ENCODE results near the gene CMC1. TPM values are rescaled to one million over a fixed set of nuclear protein-coding genes. Genes with fewer than 3 reads are reported as not detected.

CMC1 gene
- total and polyA plus RNA-seq, 3 donors from 2014 or later, result 7.8 to 29.9 (median 11.7) TPM

- intact Hi-C loops (cut with DNase I; ENCODE audit: low total_unique reads), result no loop called here
- Histone ChIP-seq H3K4me1 (no peaks in the 10 kb centered on the region), H3K4me3 (no peak overlapping the region), H3K27me3 (no peaks in the 10 kb centered on the region), H3K9me3 (no peaks in the 10 kb centered on the region), H3K36me3 (ENCODE audit: low read depth, missing control alignments) (no peaks in the 10 kb centered on the region), H3K27ac (no peak overlapping the region)
- 89 to 93% methylated on average over 5 of the region's 5 CpGs for WGBS, 2 donors
- DNase-seq, result no peak
- TF ChIP-seq CTCF (IDR thresholded peaks at IDR 0.05) (no peak), POLR2A (IDR thresholded peaks at IDR 0.05) (no peak)
Observed at GRCh38 chr3:28228623-28229022, 12.8 kb upstream of the CMC1 start.

- intact Hi-C loops (cut with DNase I; ENCODE audit: low total_unique reads), result no loop called here
- H3K4me1 ChIP-seq, result no peaks in the 10 kb centered on the region
- H3K4me3 ChIP-seq, result no peak overlapping the region
- no peaks in the 10 kb centered on the region for H3K27me3 ChIP-seq
- H3K9me3 ChIP-seq, result no peaks in the 10 kb centered on the region
- TF ChIP-seq POLR2A (IDR thresholded peaks at IDR 0.05) (no peak), CTCF (IDR thresholded peaks at IDR 0.05) (no peak)
- H3K36me3 ChIP-seq (ENCODE audit: low read depth, missing control alignments), result no peaks in the 10 kb centered on the region
- no peak overlapping the region for H3K27ac ChIP-seq
- DNase-seq, result no peak
Observed at GRCh38 chr3:28232659-28233058, 8.8 kb upstream of the CMC1 start.

GRCh38 chr3:28234454-28234853 is 7.0 kb upstream of the CMC1 start:
- intact Hi-C loops (cut with DNase I; ENCODE audit: low total_unique reads), result no loop called here
- Histone ChIP-seq H3K9me3 (no peaks in the 10 kb centered on the region), H3K27ac (no peak overlapping the region), H3K27me3 (no peaks in the 10 kb centered on the region), H3K4me3 (no peak overlapping the region), H3K4me1 (no peaks in the 10 kb centered on the region), H3K36me3 (ENCODE audit: low read depth, missing control alignments) (no peaks in the 10 kb centered on the region)
- DNase-seq, result no peak
- TF ChIP-seq CTCF (IDR thresholded peaks at IDR 0.05) (no peak), POLR2A (IDR thresholded peaks at IDR 0.05) (no peak)

DNA sequence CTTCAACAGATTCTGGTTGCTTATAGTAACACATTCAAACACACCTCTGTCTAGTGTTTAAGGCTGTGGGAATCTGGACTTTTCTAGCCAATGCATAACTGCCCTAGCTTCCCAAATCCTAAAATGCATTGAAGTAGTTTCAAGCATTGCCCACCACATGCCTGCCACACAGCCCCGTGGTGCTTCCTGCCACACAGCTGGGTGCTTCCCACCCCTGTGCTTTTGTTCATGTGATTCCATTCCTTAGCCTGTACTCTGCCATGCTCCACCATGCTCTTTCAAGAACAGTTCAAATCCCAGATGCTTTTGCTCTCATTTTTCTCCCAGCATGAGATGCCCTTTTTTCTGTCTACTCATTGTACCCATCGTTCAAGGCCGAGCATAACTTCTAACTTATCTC is 2.3 kb upstream of the CMC1 start:
- Histone ChIP-seq H3K4me1 (no peaks in the 10 kb centered on the region), H3K4me3 (no peak overlapping the region), H3K36me3 (ENCODE audit: low read depth, missing control alignments) (no peaks in the 10 kb centered on the region), H3K27me3 (no peaks in the 10 kb centered on the region), H3K27ac (no peak overlapping the region), H3K9me3 (no peaks in the 10 kb centered on the region)
- WGBS, 2 donors, result 58 to 87% methylated on average over 3 of the region's 3 CpGs
- intact Hi-C loops (cut with DNase I; ENCODE audit: low total_unique reads), result no loop called here
- TF ChIP-seq POLR2A (IDR thresholded peaks at IDR 0.05) (no peak), CTCF (IDR thresholded peaks at IDR 0.05) (no peak)
- DNase-seq, result no peak

GRCh38 chr3:28240441-28240840 is 978 bp upstream of the CMC1 start:
- no peaks in the 10 kb centered on the region for H3K9me3 ChIP-seq
- intact Hi-C loops (cut with DNase I; ENCODE audit: low total_unique reads), result no loop called here
- H3K36me3 ChIP-seq (ENCODE audit: low read depth, missing control alignments), result no peaks in the 10 kb centered on the region
- no peaks in the 10 kb centered on the region for H3K4me1 ChIP-seq
- peak overlapping the region; percentile 90 to 99 for H3K4me3 ChIP-seq
- TF ChIP-seq POLR2A (IDR thresholded peaks at IDR 0.05), result no peak
- TF ChIP-seq CTCF (IDR thresholded peaks at IDR 0.05), result no peak
- H3K27me3 ChIP-seq, result no peaks in the 10 kb centered on the region
- 34 to 41% methylated on average over 7 of the region's 7 CpGs for WGBS, 2 donors
- no peak for DNase-seq
- H3K27ac ChIP-seq, result no peak overlapping the region

All from testis (tissue), 3 donors.